RKO (cell line): ENCODE data around the gene PIAS1.
A peak's percentile ranks its signal among the peaks of the same experiment; 100 is the strongest.

Experiments
- DNase-seq: peaks from one replicate; pipeline ENCODE4 v3.0.0-alpha.2; 2016; ENCODE audit warnings: low spot score

PIAS1 gene

DNA sequence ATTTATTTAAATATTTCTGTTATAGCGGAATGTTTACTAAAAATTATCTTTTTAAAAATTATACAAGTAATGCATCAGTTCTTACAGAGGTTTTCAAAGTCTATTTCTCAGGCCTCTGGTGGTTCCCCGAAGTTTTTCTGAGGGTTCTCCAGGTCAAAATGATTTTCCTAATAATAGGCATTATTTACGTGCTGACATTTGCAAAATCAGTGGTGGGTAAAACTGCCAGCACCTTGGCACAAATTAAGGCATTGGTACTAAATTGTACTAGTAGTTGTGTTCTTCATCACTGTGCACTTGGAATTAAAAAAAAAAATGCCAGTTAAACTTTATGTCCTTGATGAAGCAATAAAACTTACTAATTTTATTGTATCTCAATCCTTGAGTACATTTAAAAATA lies 9.5 kb downstream of the PIAS1 start:
- DNase-seq = no peak

DNA sequence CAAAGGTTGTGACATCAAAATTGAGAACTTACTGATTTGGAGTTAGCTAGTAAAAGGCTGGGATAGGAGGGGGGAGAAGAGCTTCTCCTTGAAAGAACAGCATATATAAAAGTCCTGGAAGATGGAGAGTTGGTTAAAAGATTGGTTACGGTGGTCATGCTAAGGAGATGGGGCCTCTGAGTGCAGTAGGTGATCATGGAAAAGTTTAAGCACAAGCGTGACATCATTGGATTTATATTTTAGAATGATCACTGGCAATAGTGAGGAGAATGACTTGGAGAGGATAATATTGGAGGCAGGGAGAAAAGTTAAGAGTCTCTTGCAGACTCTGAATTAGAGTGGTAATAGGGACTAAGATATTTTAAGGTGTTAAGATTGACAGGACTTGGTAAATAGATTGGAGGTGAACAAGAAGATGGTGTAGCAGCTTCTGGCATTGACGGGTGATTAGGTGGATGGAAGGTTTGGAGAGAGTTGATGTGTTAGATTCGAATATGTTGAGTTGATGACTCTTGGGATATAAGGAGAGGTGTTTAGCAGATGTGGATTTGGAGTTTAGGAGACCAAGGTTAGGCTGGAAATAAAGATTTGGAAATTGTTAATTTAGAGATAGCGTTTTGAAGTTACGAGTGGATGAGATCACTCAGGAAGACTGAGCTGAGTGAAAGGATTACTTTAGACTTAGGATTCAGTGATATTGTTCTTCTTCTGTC lies 19.6 kb downstream of the PIAS1 start:
- no peak for DNase-seq

DNA sequence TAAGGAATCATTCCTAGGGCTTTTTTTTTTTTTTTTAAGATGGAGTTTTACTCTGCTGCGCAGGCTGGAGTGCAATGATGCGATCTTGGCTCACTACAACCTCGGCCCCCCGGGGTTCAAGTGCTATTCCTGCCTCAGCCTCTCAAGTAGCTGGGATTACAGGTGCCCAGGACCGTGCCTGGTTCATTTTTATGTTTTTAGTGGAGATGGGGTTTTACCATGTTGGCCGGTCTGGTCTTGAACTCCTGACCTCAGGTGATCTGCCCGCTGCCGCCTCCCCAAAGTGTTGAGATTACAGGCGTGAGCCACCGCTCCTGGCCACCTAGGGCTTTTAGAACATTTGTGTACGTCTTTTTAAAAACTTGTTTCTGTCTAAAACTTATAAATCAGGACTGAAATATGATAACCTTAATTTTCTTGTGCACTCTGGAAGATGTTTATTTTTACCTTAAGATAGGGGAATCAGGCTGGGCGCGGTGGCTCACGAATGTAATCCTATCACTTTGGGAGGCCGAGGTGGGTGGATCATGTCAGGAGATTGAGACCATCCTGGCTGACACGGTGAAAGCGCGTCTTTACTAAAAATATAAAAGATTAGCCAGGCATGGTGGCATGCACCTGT lies 21.8 kb downstream of the PIAS1 start:
- DNase-seq = no peak

DNA sequence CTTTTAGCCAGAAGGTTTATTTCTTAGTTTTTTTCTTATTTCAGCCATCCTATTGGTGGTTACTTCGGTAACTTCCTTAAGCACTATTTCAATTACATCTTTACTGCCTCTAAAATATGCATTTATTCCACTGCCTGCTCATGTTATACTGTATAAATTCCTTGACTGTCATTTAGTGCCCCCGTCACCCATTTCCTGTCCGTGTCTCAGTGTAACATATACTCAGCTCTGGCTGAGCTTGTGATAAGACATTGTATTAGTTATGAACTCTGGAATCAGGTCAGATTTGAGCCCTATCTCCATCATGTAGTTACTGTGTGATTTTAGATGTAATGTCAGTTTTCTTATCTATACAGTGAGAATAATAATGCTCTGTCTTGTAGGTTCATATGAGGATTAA lies 24.2 kb downstream of the PIAS1 start:
- DNase-seq = no peak

DNA sequence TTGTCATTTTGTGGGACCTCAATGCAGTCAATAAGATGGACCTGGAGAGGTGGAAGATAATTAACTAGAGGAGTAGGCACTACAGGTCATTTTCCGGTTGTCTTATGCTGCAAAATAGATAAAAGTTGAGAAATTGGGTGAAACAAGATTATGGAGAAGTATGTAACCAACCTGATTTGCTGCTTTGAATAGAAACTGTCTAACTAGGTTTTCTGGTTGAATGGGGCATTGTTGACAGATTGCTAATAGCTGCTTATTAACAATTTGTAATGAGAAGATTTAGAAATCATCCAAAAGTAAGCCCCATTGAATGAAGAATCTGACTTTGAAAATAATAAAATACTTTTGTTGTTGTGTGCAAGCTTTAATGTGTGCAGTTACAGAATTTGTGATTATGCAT lies 26.2 kb downstream of the PIAS1 start:
- no peak for DNase-seq

DNA sequence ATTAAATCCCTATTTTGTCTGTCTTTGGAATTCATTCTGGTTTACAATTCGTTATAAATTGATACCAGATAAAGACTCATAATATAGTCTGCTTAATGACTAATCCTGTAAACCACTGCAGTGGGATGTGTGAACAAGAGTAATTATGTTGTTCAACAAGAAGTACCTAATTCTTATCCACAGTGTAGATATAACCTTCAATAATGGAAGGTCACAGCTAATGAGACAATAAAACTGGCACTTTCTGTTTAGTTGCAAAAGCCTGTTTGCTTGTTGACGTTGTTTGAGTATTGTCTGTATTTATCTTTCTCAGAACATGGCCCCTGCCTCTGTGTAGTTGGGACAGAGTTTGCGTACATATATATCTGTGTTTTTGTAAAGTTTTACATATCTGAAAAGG lies 26.7 kb downstream of the PIAS1 start:
- DNase-seq = no peak

DNA sequence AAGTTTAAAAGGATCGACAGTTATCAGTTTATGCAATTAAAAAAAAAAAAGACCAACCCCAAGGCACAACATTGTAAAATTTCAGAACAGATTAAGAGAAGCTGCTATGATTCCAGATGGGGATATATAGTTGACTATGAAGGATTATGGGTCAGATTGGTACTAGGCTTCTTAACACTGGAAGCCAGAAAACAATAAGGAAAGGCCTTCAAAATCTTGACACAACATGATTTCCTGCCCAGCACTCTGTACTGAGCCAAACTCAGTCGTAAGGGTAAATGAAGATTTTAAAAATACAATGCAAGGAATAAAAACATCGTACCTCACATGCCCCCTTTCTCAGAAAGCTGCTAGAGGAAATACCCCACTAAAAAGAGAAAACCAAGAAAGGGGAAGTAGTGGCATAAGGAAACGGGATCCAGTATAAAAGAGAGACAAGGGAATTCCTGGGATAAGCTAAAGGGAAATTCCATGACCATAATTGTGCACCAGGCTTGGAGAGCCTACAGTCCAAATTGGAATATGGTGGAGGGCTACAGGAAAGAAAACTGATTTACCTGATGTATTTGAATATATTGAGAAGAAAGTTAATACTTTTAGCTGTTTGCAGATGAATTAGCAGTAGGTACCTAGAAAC lies 27.9 kb downstream of the PIAS1 start:
- no peak for DNase-seq

DNA sequence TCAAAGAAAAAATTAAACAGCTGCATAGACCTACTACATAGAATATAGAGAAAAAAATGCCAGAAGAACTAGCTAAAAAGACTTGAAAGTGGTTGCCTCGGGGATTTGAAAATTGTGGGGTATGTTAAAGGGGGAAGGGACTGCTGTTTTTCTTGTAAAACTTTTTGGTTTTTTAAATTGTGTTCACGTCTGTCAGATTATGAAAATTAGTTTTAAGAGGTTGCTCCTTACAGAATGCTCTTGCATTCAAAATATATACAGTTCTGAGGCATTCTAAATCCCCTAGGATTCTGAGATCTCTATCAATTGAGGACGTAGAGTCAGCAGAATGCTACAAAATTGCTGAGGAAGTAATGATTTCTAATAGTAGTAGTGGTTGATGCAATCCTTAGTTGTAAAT lies 28.6 kb downstream of the PIAS1 start:
- no peak for DNase-seq

DNA sequence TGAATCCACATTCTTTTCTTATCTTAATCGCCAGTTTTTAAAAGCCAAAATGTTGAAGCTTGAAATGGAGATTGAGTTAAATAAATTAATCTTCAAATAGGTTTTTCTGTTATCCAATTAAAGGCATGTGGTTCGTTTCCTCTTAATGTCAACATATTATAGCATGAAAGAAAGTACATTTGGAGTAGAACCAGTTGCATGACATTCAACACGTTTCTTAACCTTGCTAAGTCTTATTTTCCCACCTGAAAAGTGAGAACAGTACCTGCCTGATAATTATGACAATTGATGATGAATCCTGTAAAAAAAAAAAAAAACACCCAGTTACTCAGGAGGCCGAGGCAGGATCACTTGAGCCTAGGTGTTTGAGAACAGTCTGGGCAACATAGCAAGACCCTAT lies 29.3 kb downstream of the PIAS1 start:
- no peak for DNase-seq

DNA sequence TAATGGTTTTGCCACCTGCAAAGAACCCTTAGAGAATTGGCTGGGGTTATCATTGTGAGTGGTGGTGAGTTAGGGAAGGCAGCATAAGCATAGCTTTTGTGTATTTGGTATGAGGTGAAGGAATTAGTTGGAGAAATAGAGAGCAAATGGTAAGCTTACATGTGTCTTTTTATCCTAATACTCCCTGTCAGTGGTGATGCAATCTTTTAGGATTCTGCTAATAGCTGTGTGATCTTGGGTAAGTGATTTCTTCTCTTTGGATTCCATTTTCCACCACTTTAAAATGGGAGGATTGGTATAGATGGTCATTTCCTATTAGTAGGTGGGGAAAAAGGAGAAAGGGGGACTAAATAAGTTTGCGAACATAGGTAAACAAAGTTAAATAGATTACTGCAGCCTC lies 30.9 kb downstream of the PIAS1 start:
- DNase-seq = no peak

DNA sequence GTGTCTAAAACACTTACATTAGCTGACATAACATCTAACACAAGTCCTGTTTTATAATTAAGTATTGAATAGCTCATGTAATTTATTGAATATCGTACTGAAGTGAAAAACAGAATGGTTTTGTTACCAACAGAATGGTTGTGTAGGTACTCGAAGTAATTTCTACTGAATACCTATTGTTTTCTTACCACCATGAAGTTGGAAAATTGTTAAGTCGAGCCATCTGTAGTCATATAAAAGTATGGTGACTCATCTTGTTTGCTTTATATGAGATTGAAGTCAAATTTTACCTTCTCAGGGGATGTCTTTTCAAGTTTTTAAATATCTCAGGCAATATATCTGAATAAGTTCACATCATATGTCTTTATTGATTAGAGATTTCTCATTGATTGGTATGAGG lies 37.6 kb downstream of the PIAS1 start:
- peak; percentile 2 for DNase-seq

DNA sequence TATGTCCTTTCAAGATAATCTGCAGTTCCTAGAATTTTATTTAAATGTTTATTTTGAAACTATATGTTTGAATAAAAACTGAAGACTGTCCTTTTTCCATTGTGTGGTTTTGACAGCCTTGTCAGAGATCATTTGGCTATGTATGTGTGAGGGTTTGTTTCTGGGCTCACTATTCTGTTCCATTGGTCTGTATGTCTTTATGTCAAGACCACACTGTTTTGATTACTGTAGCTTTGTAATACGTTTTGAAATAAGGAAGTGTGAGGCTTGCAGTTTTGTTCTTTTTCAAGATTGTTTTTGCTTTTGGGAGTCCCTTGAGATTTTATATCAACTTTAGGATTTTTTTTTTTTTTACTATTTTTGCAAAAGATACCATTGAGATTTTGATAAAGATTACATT lies 42.0 kb downstream of the PIAS1 start:
- DNase-seq = no peak

DNA sequence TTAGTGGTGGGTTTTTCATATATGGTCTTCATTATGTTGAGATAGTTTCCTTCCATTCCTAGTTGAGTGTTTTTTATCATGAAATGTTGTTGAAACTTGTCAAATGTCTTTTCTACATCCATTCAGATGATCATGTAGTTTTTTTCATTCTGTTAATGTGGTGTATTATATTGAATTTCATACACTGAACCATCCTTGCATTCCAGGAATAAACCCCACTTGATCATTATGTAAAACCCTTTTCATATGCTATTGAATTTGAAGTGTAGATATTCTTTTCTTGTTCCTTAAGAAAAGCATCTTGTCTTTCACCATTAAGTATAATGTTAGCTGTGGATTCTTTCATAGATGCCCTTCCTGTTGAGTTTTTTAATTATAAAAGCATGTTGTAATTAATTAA lies 42.9 kb downstream of the PIAS1 start:
- DNase-seq = no peak

DNA sequence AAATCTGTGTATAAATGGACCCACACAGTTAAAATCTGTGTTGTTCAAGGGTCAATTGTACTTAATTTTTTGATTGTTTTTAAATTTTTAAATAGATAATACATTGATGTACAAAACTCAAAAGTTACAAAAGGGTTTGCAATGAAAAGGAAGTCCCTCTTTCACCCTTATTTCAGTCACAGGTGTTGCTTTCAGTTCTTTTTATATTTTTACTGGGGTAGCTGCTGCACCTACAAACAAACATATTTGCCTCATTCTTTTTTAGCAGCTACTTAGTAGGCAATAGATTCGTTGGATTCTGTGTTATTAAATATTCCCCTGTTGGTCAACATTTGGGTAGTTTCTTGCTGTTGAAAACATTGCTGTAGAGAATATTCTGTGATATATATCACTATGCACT lies 44.4 kb downstream of the PIAS1 start:
- DNase-seq = no peak

DNA sequence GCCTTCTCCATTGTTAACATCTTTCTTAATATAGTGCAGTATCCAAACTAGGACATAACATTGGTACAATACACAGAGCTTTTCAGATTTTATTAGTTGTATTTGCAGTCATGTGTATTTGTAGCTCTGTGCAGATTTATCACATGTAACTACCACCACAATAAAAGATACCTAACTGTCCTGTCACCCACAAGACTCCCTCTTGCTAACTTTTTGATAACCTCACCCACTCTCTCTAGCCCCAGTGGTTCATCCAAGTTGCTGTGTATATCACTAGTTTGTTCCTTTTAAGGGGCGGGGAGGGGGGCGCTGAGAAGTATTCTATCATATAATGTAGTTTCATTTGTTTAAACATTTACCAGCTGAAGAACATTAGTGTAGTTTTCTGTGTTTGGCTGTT lies 46.1 kb downstream of the PIAS1 start:
- no peak for DNase-seq

DNA sequence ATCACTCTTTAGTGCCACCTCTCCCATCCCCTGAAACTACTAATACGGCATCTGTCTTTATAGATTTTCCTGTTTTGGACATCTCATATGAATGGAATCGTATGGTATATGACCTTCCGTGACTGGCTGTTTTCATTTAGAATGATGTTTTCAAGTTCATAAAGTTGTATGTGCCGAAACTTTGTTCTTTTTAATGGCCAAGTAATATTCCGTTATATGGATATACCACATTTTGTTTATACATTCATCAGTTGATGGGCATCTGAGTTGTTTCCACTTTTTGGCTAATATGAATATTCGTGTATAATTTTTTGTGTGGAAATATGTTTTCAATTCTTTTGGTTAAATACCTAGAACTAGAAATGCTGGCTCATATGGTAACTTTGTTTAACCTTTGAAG lies 49.5 kb downstream of the PIAS1 start:
- DNase-seq = no peak

DNA sequence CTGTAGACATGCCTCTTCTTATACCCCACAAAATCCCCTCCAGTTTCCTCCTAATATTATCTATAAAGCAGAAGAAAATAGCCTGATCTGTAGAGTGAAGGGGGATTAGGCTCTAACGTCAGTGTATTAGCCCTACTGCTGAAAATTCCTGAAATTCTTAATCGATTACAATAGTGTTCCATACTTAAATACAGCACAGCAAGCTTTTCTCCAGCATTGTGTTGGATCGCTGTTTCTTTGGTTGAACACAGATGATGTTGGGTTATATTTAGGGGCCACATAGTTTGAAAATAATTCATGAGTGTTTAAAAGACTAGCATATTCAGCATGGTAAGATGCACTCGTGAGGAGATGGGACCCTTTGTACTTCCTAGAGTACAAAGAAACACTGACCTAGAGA lies 52.5 kb downstream of the PIAS1 start:
- no peak for DNase-seq

DNA sequence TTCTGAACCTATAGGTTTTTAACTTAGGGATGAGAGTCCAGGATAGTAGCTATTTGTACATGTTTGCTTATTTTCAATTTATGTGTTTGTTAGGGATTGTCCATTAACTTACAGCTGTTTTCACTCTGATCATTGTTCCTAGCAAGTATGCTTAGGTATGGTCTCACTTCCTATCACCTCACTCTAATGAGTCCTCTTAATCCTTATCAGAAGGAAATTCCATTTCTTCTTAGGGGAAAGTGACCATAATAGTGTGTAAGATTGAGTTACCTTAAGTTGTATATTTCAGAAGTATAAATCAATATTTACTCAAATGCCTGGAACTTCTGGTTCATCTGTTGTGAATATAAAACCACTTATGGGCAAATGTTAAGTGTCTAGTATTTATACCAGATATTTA lies 53.0 kb downstream of the PIAS1 start:
- no peak for DNase-seq

DNA sequence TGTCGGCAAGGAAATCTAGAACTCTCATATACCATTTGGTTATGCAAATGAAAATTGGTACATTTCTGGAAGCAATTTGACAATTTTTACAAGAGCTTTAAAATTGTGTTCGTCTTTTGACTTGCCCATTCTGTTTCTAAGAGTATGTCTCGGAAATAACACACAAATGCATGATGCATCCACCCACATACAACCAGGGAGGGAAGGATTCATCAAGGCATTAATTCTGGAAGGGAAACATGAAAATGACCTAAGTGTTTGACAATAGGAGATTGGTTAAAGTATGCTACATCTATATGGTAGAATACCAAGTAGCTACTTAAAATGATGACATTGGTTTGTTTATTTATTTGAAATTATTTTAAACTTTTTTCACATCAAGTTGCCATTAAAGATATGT lies 58.6 kb downstream of the PIAS1 start:
- DNase-seq = no peak

DNA sequence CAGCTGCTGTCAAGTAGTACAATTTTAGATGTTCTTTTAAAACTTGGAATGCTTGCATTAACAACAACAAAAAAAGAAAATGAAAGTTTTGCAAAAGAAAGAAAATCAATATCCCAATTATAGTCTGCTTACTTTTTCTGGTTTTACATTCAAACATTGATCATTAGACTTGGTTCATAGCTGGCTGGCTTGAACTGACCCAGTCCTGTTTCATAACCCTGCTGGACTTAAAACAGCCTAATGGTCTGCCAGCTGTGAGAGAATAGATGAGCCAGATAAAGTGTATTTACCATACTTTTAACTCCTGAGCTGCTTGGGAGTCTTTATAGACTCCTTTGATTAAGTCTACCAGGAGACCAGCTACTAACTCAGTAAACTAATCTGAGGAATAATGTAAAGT lies 59.2 kb downstream of the PIAS1 start:
- no peak for DNase-seq

DNA sequence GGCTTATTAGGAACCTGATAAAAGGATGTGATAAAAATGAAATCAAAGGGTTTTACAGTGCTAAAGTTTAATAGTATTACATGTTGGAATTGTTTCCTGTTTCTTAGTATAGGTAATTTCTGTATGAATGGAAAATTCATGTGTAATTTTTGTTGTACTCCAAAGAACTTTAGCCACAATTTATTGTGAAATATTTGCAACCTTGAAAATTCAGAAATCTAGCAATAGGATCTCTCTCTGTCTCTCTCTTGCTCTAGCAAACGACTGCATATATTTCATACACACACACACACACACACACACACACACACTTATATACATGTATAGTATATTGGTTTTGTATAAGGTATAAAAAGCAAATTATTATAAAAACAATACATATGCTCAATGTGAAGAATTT lies 59.6 kb downstream of the PIAS1 start:
- no peak for DNase-seq

DNA sequence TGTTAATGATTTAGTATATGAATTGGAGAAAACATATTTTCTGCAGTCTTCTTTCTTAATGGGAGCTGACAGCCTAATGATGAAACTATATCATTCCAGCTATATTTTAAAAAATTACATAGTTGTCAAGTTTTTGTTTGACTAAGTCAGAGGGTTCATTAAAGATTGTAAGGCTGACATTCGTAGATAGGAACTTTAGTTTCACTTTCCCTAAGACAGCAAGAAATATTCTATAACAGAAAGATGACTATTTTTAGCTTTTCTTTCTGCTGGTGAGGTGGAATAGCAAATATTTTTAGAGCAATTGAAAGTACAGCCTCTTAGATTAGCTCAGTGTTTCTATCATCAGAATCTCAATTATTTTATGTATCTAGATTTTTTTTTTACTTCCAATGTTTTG lies 60.2 kb downstream of the PIAS1 start:
- DNase-seq = no peak

DNA sequence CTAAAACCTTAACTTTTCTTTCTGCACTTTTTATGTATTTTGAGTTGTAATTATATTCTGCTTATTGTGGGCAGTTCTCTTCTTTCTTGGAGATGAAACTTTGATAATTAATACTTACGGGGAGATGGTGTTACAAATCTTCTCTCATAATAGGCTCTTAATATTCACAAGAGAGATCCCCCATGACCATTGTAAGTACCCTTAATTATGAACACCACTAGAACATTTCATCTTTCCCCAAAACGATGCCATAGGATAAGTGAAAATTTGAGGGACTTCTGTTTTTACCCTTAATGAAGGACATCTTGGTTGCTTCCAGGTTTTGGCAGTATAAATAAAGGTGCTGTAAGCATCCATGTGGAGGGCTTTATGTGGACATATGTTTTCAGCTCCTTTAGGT lies 60.7 kb downstream of the PIAS1 start:
- DNase-seq = no peak

DNA sequence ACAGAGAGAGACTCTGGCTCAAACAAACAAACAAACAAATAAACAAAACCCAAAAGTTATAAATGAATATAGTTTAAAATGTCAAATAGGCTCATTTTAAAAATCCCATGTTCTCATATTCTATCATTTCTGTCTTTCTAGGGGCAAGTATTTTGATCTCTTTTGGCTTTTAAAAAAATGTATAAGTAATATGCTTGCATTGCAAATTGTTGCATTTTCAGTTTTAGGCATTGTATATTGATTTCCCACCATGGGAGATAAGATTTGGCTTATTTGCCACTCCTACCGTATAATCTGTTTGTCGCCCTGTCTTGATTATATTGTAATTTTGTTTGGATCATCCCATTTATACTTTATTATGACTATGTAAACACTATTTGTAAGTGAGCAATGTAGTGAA lies 70.6 kb downstream of the PIAS1 start:
- no peak for DNase-seq
